IPS DF 19.7 (cell line): ENCODE data around the gene YIPF4.
"Not testable (repeated sequence)": the region's sequence is repeated elsewhere in the genome, so short reads cannot be mapped to it uniquely, and the experiment has no call there.

Experiments used
- DNase-seq: peaks from one replicate; pipeline ENCODE4 v3.0.0-alpha.2; 2013; ENCODE audit warnings: low read depth, low spot score

YIPF4 gene

DNA sequence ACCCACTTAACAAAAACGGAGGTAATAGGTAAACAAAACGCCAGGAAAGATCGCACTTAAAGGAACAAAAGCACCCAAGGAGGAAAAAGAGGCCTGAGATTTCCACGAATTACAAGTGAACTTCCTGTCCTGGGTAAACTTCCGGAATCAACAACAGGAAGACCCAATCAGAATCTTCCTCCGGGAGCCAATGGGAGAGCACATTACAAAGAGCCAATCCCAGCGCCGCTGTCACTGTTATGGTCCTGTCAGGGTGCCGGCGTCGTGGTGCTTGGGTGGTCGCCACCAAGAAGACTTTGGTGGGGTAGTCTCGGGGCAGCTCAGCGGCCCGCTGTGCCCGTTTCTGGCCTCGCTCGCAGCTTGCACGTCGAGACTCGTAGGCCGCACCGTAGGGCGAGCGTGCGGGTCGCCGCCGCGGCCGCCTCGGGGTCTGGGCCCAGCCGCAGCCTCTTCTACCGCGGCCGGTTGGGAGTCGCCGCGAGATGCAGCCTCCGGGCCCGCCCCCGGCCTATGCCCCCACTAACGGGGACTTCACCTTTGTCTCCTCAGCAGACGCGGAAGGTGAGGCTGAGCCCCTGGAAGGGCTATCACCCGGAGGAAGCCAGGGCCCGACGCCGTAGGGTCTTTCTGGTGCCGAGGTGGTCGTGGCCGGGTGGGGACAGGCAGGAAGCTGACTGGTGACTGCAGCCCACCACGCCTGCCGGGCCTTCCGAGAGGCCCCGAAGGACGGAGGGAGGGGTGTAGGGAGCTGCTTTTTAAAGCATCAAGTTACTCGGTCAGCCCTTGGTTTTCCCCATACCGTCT, at the start of gene YIPF4:
Gene YIPF4, plus strand, starts transcription at position 231 of the 804 bp plus-strand sequence. Its CDS starts 252 bp downstream, at position 483.
- peak; percentile 72 for DNase-seq

DNA sequence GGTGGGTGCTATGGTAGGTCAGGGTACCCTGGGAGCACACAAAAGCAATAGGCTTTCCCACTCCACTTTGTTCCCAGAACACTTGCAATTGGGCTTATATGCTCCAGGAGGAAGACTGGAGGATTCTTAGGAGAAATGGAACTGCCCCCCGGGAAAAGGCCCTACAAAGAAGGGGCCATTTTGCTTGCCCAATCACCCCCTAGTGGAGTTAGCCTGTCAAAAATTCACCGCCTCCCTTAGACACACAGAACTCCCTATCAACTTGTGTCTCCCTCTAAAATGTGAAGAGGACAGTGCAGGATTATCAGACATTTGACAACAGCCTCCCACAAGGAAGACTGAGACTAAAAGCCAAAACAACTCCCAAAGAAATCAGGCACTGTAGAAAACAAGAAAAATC, 49.5 kb upstream of the YIPF4 start:
- no peak for DNase-seq

DNA sequence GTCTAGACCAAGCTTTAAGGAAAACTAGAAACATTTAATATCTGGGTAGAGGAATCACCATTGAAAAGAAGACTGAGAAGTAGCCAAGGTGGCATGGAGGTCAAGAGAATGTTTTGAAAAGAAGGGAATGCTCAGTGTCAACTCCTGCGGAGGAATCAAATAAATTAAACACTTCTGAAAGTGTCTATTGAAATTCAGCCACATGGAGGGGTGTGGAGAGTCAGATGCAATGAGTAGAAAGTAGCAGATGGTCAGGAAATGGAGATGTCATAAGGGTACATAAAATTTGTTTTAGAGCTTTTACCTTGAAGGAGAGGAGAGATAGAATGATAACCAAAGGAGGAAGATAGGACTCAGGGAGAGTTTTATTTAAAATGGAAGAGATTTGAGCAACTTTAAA, 48.1 kb upstream of the YIPF4 start:
- DNase-seq = no peak

DNA sequence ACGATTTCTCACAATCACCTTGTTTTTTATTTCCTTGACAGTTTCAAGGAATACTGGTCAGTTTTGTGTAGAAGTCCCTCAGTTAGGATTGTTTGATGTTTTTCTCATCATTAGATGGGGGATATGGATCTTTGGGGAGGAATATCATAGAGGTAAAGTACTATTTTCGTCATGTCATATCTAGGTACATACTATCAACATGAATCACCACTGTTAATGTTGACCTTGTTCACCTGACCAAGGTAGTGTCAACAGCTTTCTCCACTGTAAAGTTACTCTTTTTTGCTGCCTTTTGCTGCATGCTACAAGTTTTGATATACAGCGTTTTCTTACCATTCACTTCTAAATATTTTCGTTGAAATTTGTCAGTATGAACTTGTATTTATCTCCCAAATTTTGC, 45.7 kb upstream of the YIPF4 start:
- no peak for DNase-seq

DNA sequence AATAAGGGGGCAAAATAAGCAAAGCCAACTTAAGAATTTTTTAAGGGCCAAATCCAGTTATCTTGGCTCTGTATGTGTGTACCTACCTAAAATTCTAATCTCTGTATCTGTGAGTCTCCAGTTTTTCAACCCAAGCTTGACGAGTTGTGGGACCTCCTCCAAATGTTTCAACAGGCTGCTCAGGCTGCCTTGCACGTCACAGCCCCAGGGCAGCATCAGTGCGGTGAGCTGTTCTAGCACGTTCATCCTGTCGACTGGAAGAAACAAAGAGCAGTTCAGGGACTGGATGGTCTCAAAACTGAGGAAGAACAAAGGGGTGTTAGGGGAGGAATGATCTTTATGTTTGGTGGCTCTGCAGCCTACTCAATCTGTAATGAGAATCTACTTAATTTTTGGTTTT, 42.4 kb upstream of the YIPF4 start:
- DNase-seq = no peak

DNA sequence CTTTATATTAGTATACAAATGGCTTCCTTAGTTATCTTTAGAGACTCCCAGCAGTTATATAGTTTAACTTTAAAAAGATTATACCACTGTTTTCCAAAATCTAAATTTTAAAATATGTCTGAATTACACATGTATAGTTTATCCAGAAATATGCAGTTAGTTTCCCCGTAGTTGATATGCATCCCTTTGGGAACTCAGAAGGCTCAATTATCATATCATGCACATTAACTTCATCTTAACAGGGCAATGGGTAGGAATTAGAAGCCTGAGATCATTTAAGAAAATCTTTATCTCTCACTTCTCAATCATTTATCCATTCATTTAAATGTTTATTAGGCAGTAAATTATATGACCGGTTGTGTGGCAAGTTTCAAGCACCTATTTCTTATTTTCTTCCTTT, 40.2 kb upstream of the YIPF4 start:
- no peak for DNase-seq

DNA sequence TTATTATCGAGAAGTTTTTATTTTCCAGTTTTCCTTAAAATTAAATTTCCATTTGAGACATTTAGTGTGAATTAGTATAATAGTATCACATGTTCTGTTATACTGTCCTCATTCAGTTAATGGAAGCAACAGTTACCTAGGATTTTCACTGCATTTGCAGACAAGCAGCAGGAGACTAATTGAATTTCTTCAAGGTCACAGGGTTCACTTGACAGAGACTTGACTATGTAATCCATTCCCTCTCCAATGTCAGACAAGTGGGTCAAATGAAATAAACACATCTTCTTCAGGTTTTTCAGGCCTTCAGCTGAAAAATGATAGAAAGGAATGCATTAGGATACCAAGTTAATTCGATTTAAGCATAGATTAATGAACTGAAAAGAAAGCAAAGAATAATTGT, 39.7 kb upstream of the YIPF4 start:
- no peak for DNase-seq

DNA sequence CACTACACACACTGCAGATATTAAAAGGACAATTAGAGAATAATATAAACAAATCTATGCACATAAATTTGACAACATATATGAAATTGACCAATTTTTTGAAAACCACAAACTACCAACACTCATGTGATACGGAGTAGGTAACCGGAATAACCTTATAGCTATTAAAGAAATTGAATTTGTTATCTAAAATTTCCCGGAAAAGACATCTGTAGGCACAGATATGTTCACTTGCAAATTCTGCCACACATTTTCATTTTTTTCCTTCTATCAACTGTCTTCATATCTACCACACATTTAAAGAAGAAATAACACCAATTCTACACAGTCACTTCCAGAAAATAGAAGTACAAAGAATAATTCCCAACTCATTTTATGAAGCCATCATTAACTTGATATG, 35.4 kb upstream of the YIPF4 start:
- DNase-seq = no peak

DNA sequence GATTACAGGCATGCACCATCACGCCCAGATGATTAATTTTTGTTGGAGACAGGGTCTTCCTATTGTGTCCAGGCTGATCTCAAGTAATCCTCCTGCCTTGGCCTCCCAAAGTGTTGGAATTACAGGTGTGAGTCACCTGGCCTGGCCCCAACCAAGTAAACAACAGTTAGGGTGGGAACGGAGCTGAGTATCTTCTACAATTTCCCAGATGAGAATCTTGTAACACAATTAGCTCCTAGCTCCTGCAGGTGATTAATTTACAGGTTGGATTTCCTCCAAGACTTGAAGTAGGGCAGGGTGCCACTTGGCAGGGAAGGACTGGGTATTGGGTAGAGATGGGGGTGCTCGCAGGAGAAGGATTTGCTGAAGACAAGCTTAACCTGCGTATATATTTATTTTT, 30.8 kb upstream of the YIPF4 start:
- DNase-seq = no peak

DNA sequence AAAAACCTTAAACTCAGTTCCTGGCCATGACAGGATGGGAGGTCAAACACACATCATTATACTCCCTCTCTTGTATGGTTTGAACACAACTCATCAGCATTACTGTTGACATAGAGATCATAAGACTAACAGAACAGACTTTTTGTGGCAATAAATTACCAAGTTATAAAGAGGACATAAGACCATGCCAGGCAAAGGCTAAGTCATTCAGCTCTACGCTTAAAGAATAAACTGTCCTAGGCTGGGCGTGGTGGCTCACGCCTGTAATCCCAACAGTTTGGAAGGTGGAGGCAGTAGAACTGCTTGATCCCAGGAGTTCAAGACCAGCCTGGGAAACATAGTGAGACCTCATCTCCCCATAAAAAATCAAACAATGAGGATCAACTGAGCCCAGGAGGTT, 29.4 kb upstream of the YIPF4 start:
- DNase-seq = no peak

DNA sequence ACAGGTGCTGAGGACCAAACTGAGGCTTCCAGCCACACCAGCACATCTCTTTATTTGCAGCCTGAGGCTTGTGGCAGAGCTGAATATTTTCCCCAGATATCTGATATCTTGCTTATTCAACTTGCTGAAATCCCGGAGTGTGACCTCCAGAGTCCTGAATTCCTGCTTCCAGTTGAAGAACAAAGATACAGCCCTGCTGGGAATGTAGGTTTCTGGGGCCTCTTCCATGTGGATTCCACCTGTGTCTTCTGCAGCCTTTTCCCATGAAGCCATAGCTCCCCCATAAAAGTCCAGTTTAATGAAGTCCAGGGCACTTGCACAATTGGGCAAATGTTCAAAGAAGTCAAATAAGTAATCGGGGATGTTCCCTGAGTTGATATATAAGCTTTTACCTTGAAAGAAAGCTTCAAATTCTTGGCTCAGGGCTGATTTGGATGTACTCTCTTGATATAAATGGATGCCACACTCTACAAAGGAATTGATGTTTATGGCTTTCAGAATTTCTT, 27.9 kb upstream of the YIPF4 start:
- no peak for DNase-seq

DNA sequence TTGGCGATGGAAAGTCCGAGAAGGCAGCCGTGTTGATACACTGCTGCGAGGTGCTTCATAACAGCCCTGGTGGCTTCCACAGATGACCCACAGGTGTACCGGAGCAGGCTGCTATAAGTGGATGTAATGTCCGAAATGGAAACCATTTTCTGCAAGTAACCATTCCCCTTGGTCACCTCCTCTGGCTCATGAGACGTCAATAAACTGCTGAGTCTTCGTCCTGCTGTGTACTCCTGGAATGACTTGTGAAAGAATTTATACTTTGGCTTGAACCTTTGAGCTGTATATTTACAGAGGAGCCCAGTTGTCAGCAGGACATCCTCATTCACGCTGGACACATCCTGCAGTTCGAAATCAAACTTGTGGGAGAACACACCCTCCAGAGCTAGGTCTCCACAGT, 27.4 kb upstream of the YIPF4 start:
- no peak for DNase-seq

DNA sequence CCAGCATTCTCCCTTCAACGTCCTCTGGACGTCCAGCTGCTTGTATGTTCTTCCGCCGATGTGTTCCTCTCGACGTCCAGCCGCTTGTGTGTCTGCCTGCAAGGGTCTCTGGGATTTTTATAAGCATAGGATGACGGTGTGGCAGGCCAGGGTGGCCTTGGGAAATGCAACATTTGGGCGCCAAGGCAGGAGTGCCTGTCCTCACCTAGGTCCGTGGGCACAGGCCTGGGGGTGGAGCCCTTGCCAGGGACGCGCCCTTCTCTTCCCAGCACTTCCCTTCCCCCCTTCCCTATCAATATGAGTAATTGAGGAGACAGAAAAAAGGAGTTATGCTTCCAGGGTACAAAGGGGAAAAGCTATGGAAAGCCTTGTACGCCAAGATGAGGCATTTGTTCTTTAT, 19.5 kb upstream of the YIPF4 start:
- DNase-seq = no peak

DNA sequence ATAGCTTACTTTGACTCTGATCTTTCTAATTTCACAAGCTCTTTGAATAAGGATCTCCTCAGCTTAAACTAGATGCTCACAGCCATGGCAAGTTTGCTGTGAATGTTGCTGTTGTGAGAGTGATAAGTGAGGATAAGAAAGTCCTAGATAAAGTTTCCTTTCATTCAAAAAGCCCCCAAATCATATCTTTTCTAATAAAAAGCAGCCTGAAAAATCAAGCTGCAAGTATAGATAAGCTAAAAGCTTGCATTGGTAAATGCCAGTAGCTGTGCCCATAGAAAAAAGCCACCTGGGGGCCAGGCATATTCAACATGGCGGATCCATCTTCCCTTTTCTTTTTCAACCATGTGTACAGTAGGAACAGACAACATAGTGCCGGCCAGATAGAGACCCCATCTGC, 17.3 kb upstream of the YIPF4 start:
- no peak for DNase-seq

DNA sequence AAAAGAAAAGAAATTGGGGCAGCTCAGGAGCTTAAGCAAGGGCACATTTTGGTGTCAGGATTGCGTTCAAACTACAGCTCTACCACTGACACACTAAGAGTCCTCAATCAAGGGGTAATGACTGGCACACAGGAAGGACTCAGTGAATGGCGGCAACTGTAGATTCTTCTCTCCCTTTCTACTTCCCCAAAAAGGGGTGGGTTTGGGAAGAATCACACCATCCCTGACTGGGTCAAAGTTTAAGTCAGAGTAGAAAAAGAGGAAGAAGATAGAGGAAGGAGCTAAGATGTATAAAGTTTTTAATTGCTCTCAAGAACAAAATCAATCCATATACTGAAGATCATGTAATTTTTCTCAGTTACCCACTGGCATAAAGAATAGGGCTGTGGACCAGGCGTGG, 15.6 kb upstream of the YIPF4 start:
- DNase-seq = no peak

DNA sequence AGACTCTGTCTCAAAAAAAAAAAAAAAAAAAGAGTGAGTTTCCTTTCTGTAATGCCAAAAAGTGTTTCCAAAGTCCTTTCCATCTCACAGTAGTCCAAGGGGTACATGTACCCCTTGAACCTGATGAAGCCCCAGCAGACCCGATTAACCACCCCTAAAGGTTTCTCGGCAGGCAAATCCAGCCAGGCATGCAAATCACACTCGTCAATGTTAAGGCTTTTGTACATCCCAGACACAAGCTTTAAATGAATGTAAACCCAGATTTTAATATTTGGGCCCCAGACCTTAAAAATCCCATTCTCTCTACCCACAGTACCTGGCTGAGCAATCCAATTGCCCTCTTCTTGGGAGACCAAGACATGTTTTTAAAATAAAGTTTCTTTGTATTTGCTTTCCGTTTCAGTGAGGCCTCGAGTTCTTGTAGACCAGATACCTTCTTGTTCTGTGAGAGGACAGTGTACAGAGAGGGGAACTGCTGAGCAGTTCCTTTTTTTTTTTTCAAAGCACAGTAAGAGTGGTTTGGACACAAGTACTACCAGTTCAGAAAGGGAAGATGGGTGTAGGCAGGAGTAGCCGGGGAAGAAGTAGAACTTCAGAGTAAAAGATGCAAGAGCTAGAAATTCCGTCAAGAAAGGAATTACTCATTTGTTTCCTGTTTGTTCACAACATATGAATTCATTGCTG, 13.1 kb upstream of the YIPF4 start, which contains the start of gene NLRC4:
Gene NLRC4, minus strand, starts transcription at position 465 of the 684 bp plus-strand sequence. CDS start 8,111 bp downstream, outside the sequence.
- DNase-seq = no peak

DNA sequence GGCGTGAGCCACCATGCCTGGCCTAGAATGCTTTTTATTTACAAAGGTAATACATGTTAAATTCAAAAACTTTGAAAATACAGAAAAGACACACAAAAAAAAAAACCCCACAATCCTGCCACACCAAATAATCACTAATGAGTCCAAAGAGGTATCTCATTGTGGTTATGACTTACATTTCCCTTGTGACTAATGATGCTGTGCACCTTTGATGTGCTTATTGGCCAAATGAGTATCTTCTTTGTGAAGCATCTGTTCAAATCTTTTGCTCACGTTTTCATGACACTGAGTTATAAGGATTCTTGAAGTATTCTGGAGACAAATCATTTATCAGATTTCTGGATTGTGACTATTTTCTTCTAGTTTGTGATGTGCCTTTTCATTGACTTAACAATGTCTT, 6.6 kb upstream of the YIPF4 start:
- DNase-seq = no peak

DNA sequence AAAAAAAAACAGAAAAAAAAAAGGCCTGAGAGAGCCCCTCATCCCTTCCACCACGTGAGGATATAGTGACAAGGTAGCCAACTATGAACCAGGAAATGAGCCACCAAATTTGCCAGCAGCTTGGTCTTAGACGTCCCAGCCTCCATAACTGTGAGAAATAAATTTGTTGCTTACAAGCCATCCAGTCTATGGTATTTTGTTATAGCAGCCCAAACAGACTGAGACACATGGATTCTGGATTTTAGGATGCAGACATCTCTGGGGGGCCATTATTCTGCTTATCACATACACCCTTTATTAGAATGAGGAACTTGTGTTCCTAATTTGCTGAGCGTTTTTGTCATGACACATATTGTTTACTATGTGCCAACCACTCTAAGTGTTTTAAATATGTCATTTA, 5.4 kb upstream of the YIPF4 start:
- no peak for DNase-seq

DNA sequence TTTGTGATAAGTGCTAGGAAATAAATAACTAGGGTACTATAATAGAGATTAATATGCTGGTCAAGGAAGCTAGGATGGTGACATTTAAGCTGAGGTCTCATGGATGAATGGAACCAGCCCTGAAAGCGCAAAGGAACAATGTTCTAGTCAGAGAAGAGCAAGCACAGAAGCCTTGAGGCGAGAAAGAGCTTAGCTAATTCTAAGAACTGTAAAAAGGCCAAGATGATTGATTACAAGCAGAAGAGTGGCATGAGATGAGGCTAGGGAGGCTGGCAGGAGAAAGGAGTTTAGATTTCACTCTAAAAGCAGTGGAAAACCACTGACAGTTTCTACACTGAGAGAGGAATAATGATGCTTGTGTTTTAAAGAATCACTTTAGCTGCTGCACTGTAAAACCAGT, 3.4 kb upstream of the YIPF4 start:
- no peak for DNase-seq

DNA sequence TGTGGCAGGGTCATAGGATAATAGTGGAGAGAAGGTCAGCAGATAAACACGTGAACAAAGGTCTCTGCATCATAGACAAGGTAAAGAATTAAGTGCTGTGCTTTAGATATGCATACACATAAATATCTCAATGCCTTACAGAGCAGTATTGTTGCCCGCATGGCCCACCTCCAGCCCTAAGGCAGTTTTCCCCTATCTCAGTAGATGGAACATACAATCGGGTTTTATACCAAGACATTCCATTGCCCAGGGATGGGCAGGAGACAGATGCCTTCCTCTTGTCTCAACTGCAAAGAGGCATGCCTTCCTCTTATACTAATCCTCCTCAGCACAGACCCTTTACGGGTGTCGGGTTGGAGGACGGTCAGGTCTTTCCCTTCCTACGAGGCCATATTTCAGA, 1.9 kb upstream of the YIPF4 start:
- not testable (repeated sequence) for DNase-seq

DNA sequence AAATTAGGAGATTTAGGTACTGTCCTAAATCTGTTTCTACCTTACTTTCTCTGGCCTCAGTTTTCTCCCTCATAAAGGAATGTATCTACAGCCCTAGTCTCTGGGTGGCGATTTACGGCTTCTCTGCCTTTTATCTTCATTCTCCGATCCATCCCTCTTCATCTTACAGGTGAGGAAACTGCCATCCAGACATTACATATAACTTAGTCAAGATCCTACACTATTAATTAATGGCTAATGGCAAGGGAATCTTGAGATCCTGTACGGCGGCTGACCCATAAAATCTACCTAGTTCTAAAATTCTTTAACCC, 386 bp upstream of the YIPF4 start:
- no peak for DNase-seq

DNA sequence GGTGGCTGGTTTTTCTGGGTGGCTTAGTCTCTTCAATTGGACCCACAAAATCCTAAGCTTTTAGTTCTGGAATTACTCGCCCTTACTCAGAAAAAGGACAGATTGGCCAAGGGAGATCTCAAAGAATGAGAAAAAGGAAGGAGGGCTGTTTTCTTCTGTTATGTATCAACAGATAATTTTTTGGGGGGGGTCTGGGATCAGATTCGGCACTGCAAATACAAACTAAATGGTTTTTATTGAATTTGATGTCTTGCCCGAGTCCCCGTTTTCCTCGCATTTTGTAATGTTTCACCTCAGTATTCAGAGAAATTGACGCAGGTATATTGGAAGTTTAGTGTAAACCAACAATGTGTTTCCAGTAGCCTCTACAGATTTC, 762 bp downstream of the YIPF4 start:
- no peak for DNase-seq

DNA sequence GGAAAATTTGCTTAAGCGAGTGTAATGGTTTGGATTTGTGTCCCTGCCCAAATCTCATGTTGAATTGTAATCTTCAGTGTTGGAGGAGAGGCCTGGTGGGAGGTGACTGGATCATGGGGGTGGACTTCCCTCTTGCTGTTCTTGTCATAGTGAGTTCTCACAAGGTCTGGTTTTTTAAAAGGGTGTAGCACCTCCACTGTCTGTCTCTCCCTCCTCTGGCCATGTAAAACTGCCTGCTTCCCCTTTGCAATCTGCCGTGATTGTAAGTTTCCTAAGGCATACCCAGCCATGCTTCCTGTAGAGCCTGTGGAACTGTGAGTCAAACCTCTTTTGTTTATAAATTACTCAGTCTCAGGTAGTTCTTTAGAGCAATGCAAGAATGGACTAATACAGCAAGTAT, 6.6 kb downstream of the YIPF4 start:
- DNase-seq = no peak
